Neural cell (in vitro differentiated cells): Measurements from ENCODE around the gene PRDM4.

Experiments used
- EZH2 ChIP-seq: fragments of 200-600, 300-800 bp; shearing (Covaris generic), sonication (generic); IDR thresholded peaks from 2 replicates; pipeline ENCODE4 v1.6.1; 2014; ENCODE audit warnings: antibody characterized with exemption, low read length, borderline replicate concordance, mild to moderate bottlenecking; ENCODE audit not compliant: insufficient read depth, poor library complexity, severe bottlenecking
- SMC3 ChIP-seq: fragments of 450-650 bp; conservative IDR thresholded peaks from 2 replicates; pipeline ENCODE4 v1.6.1; 2014; ENCODE audit warnings: antibody characterized with exemption, mild to moderate bottlenecking, moderate library complexity; ENCODE audit not compliant: poor library complexity
- TAF1 ChIP-seq: IDR thresholded peaks from 2 replicates; pipeline ENCODE4 v1.6.1; 2012; ENCODE audit warnings: low read depth

GRCh38 chr12:107779077-107779831 lies 18.3 kb upstream of the PRDM4 start:
- no peak for TF ChIP-seq TAF1
- no peak for TF ChIP-seq SMC3
- no peak for TF ChIP-seq EZH2
